Fibroblast of villous mesenchyme (primary cell): Measurements from ENCODE around the gene CD59. TPM values are rescaled to one million over a fixed set of nuclear protein-coding genes. Genes with fewer than 3 reads are reported as not detected.

Experiments
- DNase-seq: peaks from one replicate; pipeline ENCODE4 v3.0.0-alpha.2; 2010; ENCODE audit warnings: low read depth
- H3K4me3 ChIP-seq: 2 replicates; pipeline ENCODE4 v1.5.1; 2011; ENCODE audit warnings: low read depth, mild to moderate bottlenecking, low read length
- CTCF ChIP-seq: IDR thresholded peaks from 2 replicates; pipeline ENCODE4 v1.5.1; 2012; ENCODE audit warnings: low read depth, mild to moderate bottlenecking, low read length; ENCODE audit not compliant: insufficient read depth
- total RNA-seq: library from RNA; depleted of rRNA; stranded (reverse); fragments of >200 nt; gene quantifications from 2 replicates; pipeline ENCODE4 v1.2.3, GENCODE V29; 2012

The CD59 gene
- total RNA-seq, 1 donor: 279 TPM

- no peak for TF ChIP-seq CTCF
- no peak for DNase-seq
Observed at GRCh38 chr11:33669598-33670249, 66.5 kb downstream of the CD59 start.

GRCh38 chr11:33668951-33669596, 67.1 kb downstream of the CD59 start:
- no peak overlapping the region for H3K4me3 ChIP-seq
- TF ChIP-seq CTCF: no peak
- no peak for DNase-seq

More at GRCh38 chr11:33669598-33670249, 66.5 kb downstream of the CD59 start:
- no peak overlapping the region for H3K4me3 ChIP-seq

- no peak for DNase-seq
- TF ChIP-seq CTCF: no peak
- no peak overlapping the region for H3K4me3 ChIP-seq
Observed at GRCh38 chr11:33668468-33668825, 67.8 kb downstream of the CD59 start.

GRCh38 chr11:33667819-33668467, 68.3 kb downstream of the CD59 start:
- no peak for DNase-seq
- TF ChIP-seq CTCF: no peak
- H3K4me3 ChIP-seq: no peak overlapping the region

- DNase-seq: no peak
- H3K4me3 ChIP-seq: no peak overlapping the region
- TF ChIP-seq CTCF: no peak
Observed at GRCh38 chr11:33665350-33666106, 70.7 kb downstream of the CD59 start.

- TF ChIP-seq CTCF: no peak
- no peak for DNase-seq
- no peak overlapping the region for H3K4me3 ChIP-seq
Observed at GRCh38 chr11:33664827-33665226, 71.4 kb downstream of the CD59 start.
